IPS-20b (cell line): Measurements from ENCODE around the gene BBS9.

Experiments used
- H3K27ac ChIP-seq: one replicate; pipeline ENCODE4 v1.5.1; 2013; ENCODE audit warnings: low read length
- H3K27me3 ChIP-seq: 2 replicates; pipeline ENCODE4 v1.6.1; 2013; ENCODE audit warnings: mild to moderate bottlenecking, low read length, inconsistent platforms; ENCODE audit not compliant: insufficient read depth
- H3K36me3 ChIP-seq: 2 replicates; pipeline ENCODE4 v1.6.1; 2013; ENCODE audit warnings: low read depth, mild to moderate bottlenecking, inconsistent platforms, low read length, moderate library complexity; ENCODE audit not compliant: insufficient read depth
- H3K4me1 ChIP-seq: 2 replicates; pipeline ENCODE4 v1.6.1; 2013; ENCODE audit warnings: mild to moderate bottlenecking, control low read depth, inconsistent platforms, low read length, moderate library complexity; ENCODE audit not compliant: insufficient read depth
- H3K4me3 ChIP-seq: 2 replicates; pipeline ENCODE4 v1.5.1; 2013; ENCODE audit warnings: mild to moderate bottlenecking, low read length, inconsistent platforms
- H3K9ac ChIP-seq: 2 replicates; pipeline ENCODE4 v1.6.1; 2013; ENCODE audit warnings: low read depth, mild to moderate bottlenecking, inconsistent platforms, low read length, moderate library complexity
- H3K9me3 ChIP-seq: 2 replicates; pipeline ENCODE4 v1.6.1; 2013; ENCODE audit warnings: mild to moderate bottlenecking, low read depth, low read length, inconsistent platforms; ENCODE audit not compliant: insufficient read depth

The BBS9 gene

GRCh38 chr7:33130184-33130583 is 820 bp downstream of the BBS9 start:
- Histone ChIP-seq H3K9me3 (no peaks in the 10 kb centered on the region), H3K36me3 (no peaks in the 10 kb centered on the region), H3K27ac (no peak overlapping the region), H3K4me3 (peak overlapping the region; percentile 93), H3K4me1 (peaks cover 6% of the 10 kb centered on the region; the same call in 1 of the 2 replicates), H3K9ac (peak overlapping the region; percentile 88; the same call in 1 of the 2 replicates), H3K27me3 (no peaks in the 10 kb centered on the region)

DNA sequence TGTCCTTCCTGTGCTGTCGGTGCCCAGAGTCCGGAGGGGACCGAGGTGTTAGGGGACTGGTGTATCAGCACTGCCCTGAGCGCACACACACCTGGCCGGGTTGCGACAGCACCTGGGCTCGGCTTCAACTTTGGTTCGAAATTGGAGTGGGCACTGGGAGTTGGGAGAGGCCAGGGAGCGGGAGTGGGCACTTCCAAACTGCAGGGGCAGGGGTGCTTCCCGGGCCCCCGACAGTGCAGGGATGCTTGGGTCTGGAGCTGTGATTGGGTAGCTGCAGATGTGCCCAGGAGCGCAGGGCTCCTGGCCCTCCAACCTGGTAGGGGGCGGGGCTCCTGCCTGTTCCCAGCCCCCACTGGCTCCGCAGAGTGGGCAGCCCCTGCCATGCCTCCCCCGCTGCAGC is 7.7 kb downstream of the BBS9 start:
- H3K4me3 ChIP-seq: no peak overlapping the region
- no peaks in the 10 kb centered on the region for H3K9me3 ChIP-seq
- H3K9ac ChIP-seq: no peak overlapping the region
- no peak overlapping the region for H3K27ac ChIP-seq
- H3K4me1 ChIP-seq: no peaks in the 10 kb centered on the region
- H3K36me3 ChIP-seq: no peaks in the 10 kb centered on the region
- no peaks in the 10 kb centered on the region for H3K27me3 ChIP-seq

GRCh38 chr7:33142585-33142984 is 13.2 kb downstream of the BBS9 start:
- Histone ChIP-seq H3K27ac (no peak overlapping the region), H3K9me3 (peaks cover 5% of the 10 kb centered on the region; the same call in 1 of the 2 replicates), H3K27me3 (no peaks in the 10 kb centered on the region), H3K4me1 (no peaks in the 10 kb centered on the region), H3K36me3 (no peaks in the 10 kb centered on the region), H3K4me3 (no peak overlapping the region), H3K9ac (no peak overlapping the region)

DNA sequence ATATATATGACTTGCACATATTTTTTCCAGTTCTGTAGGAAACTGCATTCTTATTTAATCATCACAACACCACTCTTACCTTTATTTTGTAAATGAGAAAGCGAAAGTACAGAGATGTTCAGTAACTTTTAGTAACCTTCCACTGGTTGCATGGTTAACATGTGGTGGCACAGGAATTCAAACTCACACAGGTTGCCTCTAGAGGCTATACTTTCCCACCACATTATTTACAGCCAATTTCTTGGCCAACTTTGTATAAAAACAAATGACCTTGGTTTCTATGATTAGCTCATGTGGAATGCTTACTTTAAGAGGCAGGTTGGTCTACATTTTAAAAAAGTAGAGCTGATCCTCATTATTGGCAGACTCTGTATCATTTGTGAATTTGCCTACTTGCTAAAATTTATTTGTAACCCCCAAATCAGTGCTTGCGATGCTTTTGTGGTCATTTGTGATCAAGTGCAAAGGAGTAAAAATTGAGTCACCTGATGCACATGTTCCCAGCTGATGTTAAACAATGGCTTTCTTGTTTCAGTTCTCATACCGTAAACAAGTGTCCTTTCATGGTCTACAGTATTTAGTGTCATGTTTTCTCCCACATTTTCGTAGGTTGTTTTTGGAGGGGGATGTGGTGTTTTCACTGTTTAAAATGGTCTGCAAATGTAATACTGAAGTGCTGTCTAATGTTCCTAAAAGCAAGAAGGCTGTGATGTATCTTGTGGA is 14.8 kb downstream of the BBS9 start:
- Histone ChIP-seq H3K27ac (no peak overlapping the region), H3K27me3 (no peaks in the 10 kb centered on the region), H3K9me3 (peaks cover 5% of the 10 kb centered on the region; the same call in 1 of the 2 replicates), H3K4me3 (no peak overlapping the region), H3K4me1 (no peaks in the 10 kb centered on the region), H3K36me3 (no peaks in the 10 kb centered on the region), H3K9ac (no peak overlapping the region)

DNA sequence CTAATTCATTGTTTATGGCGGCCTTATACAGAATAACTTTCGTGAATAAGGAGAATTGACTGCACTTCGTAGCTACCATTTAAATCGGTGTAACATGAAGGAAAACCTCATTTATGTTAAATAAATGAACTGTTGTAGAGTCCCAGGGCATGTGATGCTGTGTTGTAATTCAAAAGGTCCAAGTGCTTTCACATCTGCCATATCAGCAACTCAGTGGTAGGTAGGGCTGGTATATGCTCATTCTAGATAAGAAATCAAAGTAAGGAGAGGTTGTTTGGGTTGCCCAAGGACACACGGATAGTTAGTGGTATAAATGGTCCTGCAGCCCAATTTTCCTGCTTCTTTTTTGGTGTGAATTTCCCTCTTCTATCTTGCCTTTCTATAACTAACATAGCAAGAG is 15.8 kb downstream of the BBS9 start:
- Histone ChIP-seq H3K9me3 (peaks cover 5% of the 10 kb centered on the region; the same call in 1 of the 2 replicates), H3K27me3 (no peaks in the 10 kb centered on the region), H3K4me3 (no peak overlapping the region), H3K36me3 (no peaks in the 10 kb centered on the region), H3K4me1 (no peaks in the 10 kb centered on the region), H3K27ac (no peak overlapping the region), H3K9ac (no peak overlapping the region)

- no peak overlapping the region for H3K9ac ChIP-seq
- no peaks in the 10 kb centered on the region for H3K9me3 ChIP-seq
- H3K27ac ChIP-seq: no peak overlapping the region
- H3K27me3 ChIP-seq: no peaks in the 10 kb centered on the region
- H3K4me3 ChIP-seq: no peak overlapping the region
- H3K4me1 ChIP-seq: no peaks in the 10 kb centered on the region
- H3K36me3 ChIP-seq: no peaks in the 10 kb centered on the region
Observed at GRCh38 chr7:33152087-33152486, 22.7 kb downstream of the BBS9 start.

- no peak overlapping the region for H3K4me3 ChIP-seq
- H3K9ac ChIP-seq: no peak overlapping the region
- no peaks in the 10 kb centered on the region for H3K36me3 ChIP-seq
- H3K27me3 ChIP-seq: no peaks in the 10 kb centered on the region
- no peaks in the 10 kb centered on the region for H3K9me3 ChIP-seq
- no peaks in the 10 kb centered on the region for H3K4me1 ChIP-seq
- H3K27ac ChIP-seq: no peak overlapping the region
Observed at GRCh38 chr7:33155811-33156210, 26.4 kb downstream of the BBS9 start.

- Histone ChIP-seq H3K27ac (no peak overlapping the region), H3K4me3 (no peak overlapping the region), H3K27me3 (no peaks in the 10 kb centered on the region), H3K9ac (no peak overlapping the region), H3K4me1 (no peaks in the 10 kb centered on the region), H3K9me3 (no peaks in the 10 kb centered on the region), H3K36me3 (no peaks in the 10 kb centered on the region)
Observed at GRCh38 chr7:33156441-33156840, 27.1 kb downstream of the BBS9 start.

- H3K27ac ChIP-seq: no peak overlapping the region
- H3K9ac ChIP-seq: no peak overlapping the region
- no peaks in the 10 kb centered on the region for H3K36me3 ChIP-seq
- no peak overlapping the region for H3K4me3 ChIP-seq
- H3K4me1 ChIP-seq: no peaks in the 10 kb centered on the region
- H3K27me3 ChIP-seq: no peaks in the 10 kb centered on the region
- no peaks in the 10 kb centered on the region for H3K9me3 ChIP-seq
Observed at GRCh38 chr7:33157311-33157710, 27.9 kb downstream of the BBS9 start.

- no peak overlapping the region for H3K4me3 ChIP-seq
- H3K27me3 ChIP-seq: no peaks in the 10 kb centered on the region
- H3K36me3 ChIP-seq: no peaks in the 10 kb centered on the region
- H3K27ac ChIP-seq: no peak overlapping the region
- no peaks in the 10 kb centered on the region for H3K4me1 ChIP-seq
- H3K9me3 ChIP-seq: no peaks in the 10 kb centered on the region
- no peak overlapping the region for H3K9ac ChIP-seq
Observed at GRCh38 chr7:33157781-33158180, 28.4 kb downstream of the BBS9 start.

DNA sequence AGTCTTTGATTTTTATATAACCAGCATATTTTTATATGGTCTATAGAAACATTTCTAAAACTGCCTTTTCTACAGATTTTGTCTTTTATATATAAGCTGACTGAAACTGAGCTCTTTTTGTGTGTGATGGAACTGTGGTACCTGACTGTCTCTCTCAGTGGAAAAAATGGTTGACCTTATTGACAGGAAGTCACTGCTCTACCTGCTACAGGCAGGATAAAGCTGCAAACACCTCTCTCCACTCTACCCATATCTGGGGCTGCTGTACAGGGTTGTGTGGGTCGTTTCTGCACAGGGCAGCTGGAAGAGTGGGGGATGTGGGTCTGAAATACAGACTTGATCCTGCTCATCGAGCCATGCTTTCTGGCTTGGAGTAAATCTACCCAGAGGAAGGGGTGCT is 48.5 kb downstream of the BBS9 start:
- Histone ChIP-seq H3K27me3 (no peaks in the 10 kb centered on the region), H3K4me1 (no peaks in the 10 kb centered on the region), H3K36me3 (no peaks in the 10 kb centered on the region), H3K4me3 (no peak overlapping the region), H3K9ac (no peak overlapping the region), H3K27ac (no peak overlapping the region), H3K9me3 (peaks cover 8% of the 10 kb centered on the region; the same call in 1 of the 2 replicates)

DNA sequence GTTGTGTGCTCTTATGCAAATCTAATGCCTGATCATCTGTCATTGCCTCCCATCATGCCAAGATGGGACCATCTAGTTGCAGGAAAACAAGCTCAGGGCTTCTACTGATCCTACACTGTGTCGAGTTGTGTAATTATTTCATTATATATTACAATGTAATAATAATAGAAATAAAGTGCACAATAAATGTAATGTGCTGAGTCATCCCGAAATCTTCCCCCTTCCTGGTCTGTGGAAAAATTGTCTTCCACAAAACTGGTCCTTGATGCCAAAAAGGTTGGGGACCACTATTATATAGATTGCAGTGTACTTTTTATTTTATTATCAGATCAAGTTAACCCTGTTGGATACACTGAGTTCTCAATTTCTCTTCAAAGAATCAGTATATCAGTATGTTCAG is 50.2 kb downstream of the BBS9 start:
- H3K9me3 ChIP-seq: no peaks in the 10 kb centered on the region
- H3K36me3 ChIP-seq: no peaks in the 10 kb centered on the region
- no peaks in the 10 kb centered on the region for H3K4me1 ChIP-seq
- no peak overlapping the region for H3K9ac ChIP-seq
- H3K27ac ChIP-seq: no peak overlapping the region
- no peak overlapping the region for H3K4me3 ChIP-seq
- H3K27me3 ChIP-seq: no peaks in the 10 kb centered on the region
